ENCODE results near the gene CRAT.

Gene CRAT

GRCh38 chr9:129110740-129111527 lies at the start of gene CRAT, which contains the start of gene PTPA:
Gene CRAT (minus strand): TSS chr9:129110793. CDS start chr9:129110509, 284 bp downstream.
Gene PTPA (plus strand): TSS chr9:129111415. CDS start chr9:129111601, 186 bp downstream.
- in situ Hi-C loops (cut with HindIII; ENCODE audit: low sequenced_read_pairs): no loop called here

GRCh38 chr9:129156163-129156562 lies 45.6 kb upstream of the CRAT start:
- in situ Hi-C loops (cut with HindIII; ENCODE audit: low sequenced_read_pairs): no loop called here

GRCh38 chr9:129154866-129155477 lies 44.4 kb upstream of the CRAT start:
- in situ Hi-C loops (cut with HindIII; ENCODE audit: low sequenced_read_pairs): no loop called here

- in situ Hi-C loops (cut with HindIII; ENCODE audit: low sequenced_read_pairs): no loop called here
These were observed 40.9 kb upstream of the CRAT start for GRCh38 chr9:129151469-129151868.

- in situ Hi-C loops (cut with HindIII; ENCODE audit: low sequenced_read_pairs): no loop called here
These were observed 40.1 kb upstream of the CRAT start for GRCh38 chr9:129150672-129151211.

GRCh38 chr9:129150122-129150521 lies 39.5 kb upstream of the CRAT start:
- in situ Hi-C loops (cut with HindIII; ENCODE audit: low sequenced_read_pairs): no loop called here

- in situ Hi-C loops (cut with HindIII; ENCODE audit: low sequenced_read_pairs): no loop called here
These were observed 38.8 kb upstream of the CRAT start for GRCh38 chr9:129149442-129149841.

GRCh38 chr9:129148463-129149204 lies 38.0 kb upstream of the CRAT start:
- in situ Hi-C loops (cut with HindIII; ENCODE audit: low sequenced_read_pairs): no loop called here

- in situ Hi-C loops (cut with HindIII; ENCODE audit: low sequenced_read_pairs): no loop called here
These were observed 35.9 kb upstream of the CRAT start for GRCh38 chr9:129146441-129146941.

- in situ Hi-C loops (cut with HindIII; ENCODE audit: low sequenced_read_pairs): no loop called here
These were observed 35.3 kb upstream of the CRAT start for GRCh38 chr9:129145841-129146292.

- in situ Hi-C loops (cut with HindIII; ENCODE audit: low sequenced_read_pairs): no loop called here
These were observed 34.7 kb upstream of the CRAT start for GRCh38 chr9:129145316-129145715.

- in situ Hi-C loops (cut with HindIII; ENCODE audit: low sequenced_read_pairs): no loop called here
These were observed 32.7 kb upstream of the CRAT start for GRCh38 chr9:129143031-129143927.

GRCh38 chr9:129142138-129142935 lies 31.7 kb upstream of the CRAT start:
- in situ Hi-C loops (cut with HindIII; ENCODE audit: low sequenced_read_pairs): no loop called here

- in situ Hi-C loops (cut with HindIII; ENCODE audit: low sequenced_read_pairs): no loop called here
These were observed 30.8 kb upstream of the CRAT start for GRCh38 chr9:129141066-129142041.

GRCh38 chr9:129140397-129141065 lies 29.9 kb upstream of the CRAT start:
- in situ Hi-C loops (cut with HindIII; ENCODE audit: low sequenced_read_pairs): no loop called here

- in situ Hi-C loops (cut with HindIII; ENCODE audit: low sequenced_read_pairs): loop anchor here (10.0 kb wide), 1 partner anchor 635 kb away; no protein-coding TSS in a partner anchor
These were observed 29.4 kb upstream of the CRAT start for GRCh38 chr9:129139993-129140396.

- in situ Hi-C loops (cut with HindIII; ENCODE audit: low sequenced_read_pairs): loop anchor here (10.0 kb wide), 1 partner anchor 635 kb away; no protein-coding TSS in a partner anchor
These were observed 28.8 kb upstream of the CRAT start for GRCh38 chr9:129139233-129139992.

Data from DLD1 (cell line).